ENCODE data around the gene VWA7.

The VWA7 gene

GRCh38 chr6:31781244-31782125 lies 4.4 kb upstream of the VWA7 start:
- Histone ChIP-seq H3K4me3 (ENCODE audit: low read depth, low read length, poor library complexity, severe bottlenecking) (no peak overlapping the region), H3K9ac (ENCODE audit: low read length) (no peak overlapping the region), H4K20me1 (ENCODE audit: insufficient read depth, low read length) (no peaks in the 10 kb centered on the region), H3K4me2 (ENCODE audit: low read length) (no peak overlapping the region), H3K4me1 (ENCODE audit: insufficient read depth, low read length, severe bottlenecking) (peaks cover 9% of the 10 kb centered on the region), H3F3A (ENCODE audit: insufficient read depth, low read length) (no peaks in the 10 kb centered on the region), H3K27ac (ENCODE audit: low read depth, low read length, poor library complexity, severe bottlenecking) (no peak overlapping the region), H3K79me2 (ENCODE audit: insufficient read depth, low read length) (no peaks in the 10 kb centered on the region), H2AFZ (ENCODE audit: low read length) (no peak overlapping the region), H3K36me3 (ENCODE audit: insufficient read depth, low read length) (peaks cover 89% of the 10 kb centered on the region), H3K27me3 (ENCODE audit: insufficient read depth, low read length) (no peaks in the 10 kb centered on the region), H3K9me3 (ENCODE audit: low read length) (no peaks in the 10 kb centered on the region), H3K9me2 (ENCODE audit: low read depth, low read length) (no peaks in the 10 kb centered on the region)
- TF ChIP-seq CTCF (IDR thresholded peaks at IDR 0.05; ENCODE audit: low read length) (no peak), EZH2 (IDR thresholded peaks at IDR 0.05; ENCODE audit: borderline replicate concordance, low read length) (no peak)

GRCh38 chr6:31780507-31781243 lies 3.5 kb upstream of the VWA7 start:
- Histone ChIP-seq H3K27me3 (ENCODE audit: insufficient read depth, low read length) (no peaks in the 10 kb centered on the region), H3K9ac (ENCODE audit: low read length) (no peak overlapping the region), H3K79me2 (ENCODE audit: insufficient read depth, low read length) (no peaks in the 10 kb centered on the region), H3K4me3 (ENCODE audit: low read depth, low read length, poor library complexity, severe bottlenecking) (no peak overlapping the region), H3K4me1 (ENCODE audit: insufficient read depth, low read length, severe bottlenecking) (peaks cover 9% of the 10 kb centered on the region), H2AFZ (ENCODE audit: low read length) (no peak overlapping the region), H3K27ac (ENCODE audit: low read depth, low read length, poor library complexity, severe bottlenecking) (no peak overlapping the region), H3F3A (ENCODE audit: insufficient read depth, low read length) (no peaks in the 10 kb centered on the region), H3K36me3 (ENCODE audit: insufficient read depth, low read length) (peaks cover 81% of the 10 kb centered on the region), H3K9me3 (ENCODE audit: low read length) (no peaks in the 10 kb centered on the region), H4K20me1 (ENCODE audit: insufficient read depth, low read length) (no peaks in the 10 kb centered on the region), H3K9me2 (ENCODE audit: low read depth, low read length) (no peaks in the 10 kb centered on the region), H3K4me2 (ENCODE audit: low read length) (no peak overlapping the region)
- TF ChIP-seq CTCF (IDR thresholded peaks at IDR 0.05; ENCODE audit: low read length) (no peak), EZH2 (IDR thresholded peaks at IDR 0.05; ENCODE audit: borderline replicate concordance, low read length) (no peak)

DNA sequence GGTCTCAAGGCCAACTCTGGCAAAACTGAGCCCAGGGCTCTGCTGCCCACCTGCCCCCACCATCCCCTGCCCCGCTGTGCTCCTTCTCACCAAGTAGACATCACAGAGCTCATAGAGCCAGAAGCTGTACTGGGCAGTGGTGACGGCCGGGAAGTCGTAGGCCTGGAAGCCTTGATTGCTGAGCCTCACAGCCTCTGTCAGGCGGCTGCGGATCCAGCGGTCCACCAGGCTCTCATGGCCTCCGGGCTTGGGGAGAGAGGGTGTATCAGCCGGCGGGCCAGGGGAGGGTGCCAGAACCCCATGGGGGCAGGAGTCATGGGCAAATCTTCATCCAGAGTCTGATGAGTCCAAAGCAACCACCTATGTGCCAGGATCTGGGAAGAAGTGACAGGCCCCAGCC lies 2.8 kb upstream of the VWA7 start:
- no peak for TF ChIP-seq CTCF (IDR thresholded peaks at IDR 0.05; ENCODE audit: low read length)
- no peak for TF ChIP-seq EZH2 (IDR thresholded peaks at IDR 0.05; ENCODE audit: borderline replicate concordance, low read length)
- Histone ChIP-seq H3K4me1 (ENCODE audit: insufficient read depth, low read length, severe bottlenecking) (peaks cover 9% of the 10 kb centered on the region), H4K20me1 (ENCODE audit: insufficient read depth, low read length) (no peaks in the 10 kb centered on the region), H3K9me2 (ENCODE audit: low read depth, low read length) (no peaks in the 10 kb centered on the region), H3K27me3 (ENCODE audit: insufficient read depth, low read length) (no peaks in the 10 kb centered on the region), H3F3A (ENCODE audit: insufficient read depth, low read length) (no peaks in the 10 kb centered on the region), H3K4me3 (ENCODE audit: low read depth, low read length, poor library complexity, severe bottlenecking) (no peak overlapping the region), H3K9ac (ENCODE audit: low read length) (no peak overlapping the region), H3K27ac (ENCODE audit: low read depth, low read length, poor library complexity, severe bottlenecking) (no peak overlapping the region), H3K4me2 (ENCODE audit: low read length) (no peak overlapping the region), H3K79me2 (ENCODE audit: insufficient read depth, low read length) (no peaks in the 10 kb centered on the region), H3K36me3 (ENCODE audit: insufficient read depth, low read length) (peaks cover 74% of the 10 kb centered on the region), H2AFZ (ENCODE audit: low read length) (no peak overlapping the region), H3K9me3 (ENCODE audit: low read length) (no peaks in the 10 kb centered on the region)

All from OCI-LY1 (cell line).